Ovary (tissue), 3 donors: ENCODE results near the gene SUSD5.

ENCODE experiments used
- EP300 ChIP-seq: sonication (generic); formaldehyde crosslinking; IDR thresholded peaks from one replicate; pipeline ENCODE4 v1.6.1; 2017; ENCODE audit warnings: antibody characterized with exemption
- TF ChIP-seq, protein P1 (sequence below), 3 donors: fragments of 450-650 bp in 2 of 3; fragments of 200-600 bp in 1 of 3; IDR thresholded peaks; one replicate each; pipeline versions ENCODE4 v1.5.1 to v1.8.0; 2016 to 2022; ENCODE audit warnings: antibody characterized with exemption in 3 of 3, mild to moderate bottlenecking in 1 of 3
- donor health status: DM: no; HTN: no; CAD: no.

DNA sequence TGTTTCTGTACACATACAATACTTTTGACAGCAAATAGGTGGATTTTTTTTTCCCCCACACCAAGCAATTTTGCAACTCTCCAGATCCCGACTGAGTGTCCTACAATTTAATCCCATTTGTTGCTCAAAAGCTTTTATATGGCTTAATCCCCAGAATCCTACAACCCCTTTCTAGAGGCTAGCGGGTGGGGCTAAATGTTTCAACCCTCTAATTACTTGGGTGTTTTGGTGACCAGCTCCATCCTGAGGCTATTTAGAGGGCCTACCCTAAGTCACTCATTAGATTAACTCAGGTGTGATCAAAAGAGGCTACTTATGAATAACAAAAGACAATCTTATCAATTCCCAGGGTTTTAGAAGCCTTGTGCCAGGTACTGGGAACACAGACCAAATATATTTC, 37.6 kb upstream of the SUSD5 start:
- TF ChIP-seq, protein P1, sequence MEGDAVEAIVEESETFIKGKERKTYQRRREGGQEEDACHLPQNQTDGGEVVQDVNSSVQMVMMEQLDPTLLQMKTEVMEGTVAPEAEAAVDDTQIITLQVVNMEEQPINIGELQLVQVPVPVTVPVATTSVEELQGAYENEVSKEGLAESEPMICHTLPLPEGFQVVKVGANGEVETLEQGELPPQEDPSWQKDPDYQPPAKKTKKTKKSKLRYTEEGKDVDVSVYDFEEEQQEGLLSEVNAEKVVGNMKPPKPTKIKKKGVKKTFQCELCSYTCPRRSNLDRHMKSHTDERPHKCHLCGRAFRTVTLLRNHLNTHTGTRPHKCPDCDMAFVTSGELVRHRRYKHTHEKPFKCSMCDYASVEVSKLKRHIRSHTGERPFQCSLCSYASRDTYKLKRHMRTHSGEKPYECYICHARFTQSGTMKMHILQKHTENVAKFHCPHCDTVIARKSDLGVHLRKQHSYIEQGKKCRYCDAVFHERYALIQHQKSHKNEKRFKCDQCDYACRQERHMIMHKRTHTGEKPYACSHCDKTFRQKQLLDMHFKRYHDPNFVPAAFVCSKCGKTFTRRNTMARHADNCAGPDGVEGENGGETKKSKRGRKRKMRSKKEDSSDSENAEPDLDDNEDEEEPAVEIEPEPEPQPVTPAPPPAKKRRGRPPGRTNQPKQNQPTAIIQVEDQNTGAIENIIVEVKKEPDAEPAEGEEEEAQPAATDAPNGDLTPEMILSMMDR (IDR thresholded peaks at IDR 0.05) = no peak
- no peak for TF ChIP-seq EP300
